SK-N-SH treated with all-trans-retinoic acid at 6 μM for 48 hours (cell line): ENCODE data around the gene PDCD5.
A peak's percentile ranks its signal among the peaks of the same experiment; 100 is the strongest.

ENCODE experiments used
- ATAC-seq: fragments of 200-7000 bp; cut with Tn5 transposase; 3 replicates; pipeline ENCODE4 v1.9.1; 2020; ENCODE audit warnings: mild to moderate bottlenecking, moderate library complexity
- ARNTL ChIP-seq: fragments of 450-650 bp; formaldehyde crosslinking; IDR thresholded peaks from 2 replicates; pipeline ENCODE4 v1.5.0; 2020; ENCODE audit warnings: low read depth, mild to moderate bottlenecking, moderate library complexity, borderline replicate concordance
- BACH2 ChIP-seq: fragments of 250-450 bp; sonication (Bioruptor Pico); IDR thresholded peaks from 2 replicates; pipeline ENCODE4 v1.9.0; 2021; ENCODE audit warnings: mild to moderate bottlenecking, borderline replicate concordance
- CSDC2 ChIP-seq: fragments of 250-450 bp; sonication (Bioruptor Pico); IDR thresholded peaks from 2 replicates; pipeline ENCODE4 v1.5.0; 2020; ENCODE audit warnings: mild to moderate bottlenecking, moderate library complexity
- ESRRG ChIP-seq: fragments of 250-450 bp; sonication (Bioruptor Pico); IDR thresholded peaks from 2 replicates; pipeline ENCODE4 v1.6.1; 2021; ENCODE audit warnings: mild to moderate bottlenecking
- GLIS3 ChIP-seq: fragments of 250-450 bp; sonication (Bioruptor Pico); IDR thresholded peaks from 2 replicates; pipeline ENCODE4 v1.5.0; 2020; ENCODE audit warnings: mild to moderate bottlenecking, moderate library complexity
- ISL1 ChIP-seq: fragments of 250-450 bp; sonication (Bioruptor Pico); IDR thresholded peaks from 2 replicates; pipeline ENCODE4 v2.1.2; 2022; ENCODE audit warnings: mild to moderate bottlenecking, moderate library complexity
- OSR1 ChIP-seq: fragments of 250-450 bp; sonication (Bioruptor Pico); IDR thresholded peaks from 2 replicates; pipeline ENCODE4 v1.8.0; 2022; ENCODE audit warnings: moderate library complexity, mild to moderate bottlenecking, inconsistent platforms
- PATZ1 ChIP-seq: fragments of 250-450 bp; sonication (Bioruptor Pico); IDR thresholded peaks from 2 replicates; pipeline ENCODE4 v1.8.0; 2020; ENCODE audit warnings: mild to moderate bottlenecking, moderate library complexity, borderline replicate concordance
- POU6F1 ChIP-seq: fragments of 250-450 bp; sonication (Bioruptor Pico); IDR thresholded peaks from 2 replicates; pipeline ENCODE4 v1.8.0; 2021; ENCODE audit warnings: low read depth, mild to moderate bottlenecking, moderate library complexity, borderline replicate concordance
- RARB ChIP-seq: fragments of 250-450 bp; sonication (Bioruptor Pico); IDR thresholded peaks from 2 replicates; pipeline ENCODE4 v1.8.0; 2021; ENCODE audit warnings: mild to moderate bottlenecking, moderate library complexity
- SNAI2 ChIP-seq: fragments of 250-450 bp; sonication (Bioruptor Pico); IDR thresholded peaks from 2 replicates; pipeline ENCODE4 v1.5.0; 2020; ENCODE audit warnings: mild to moderate bottlenecking, moderate library complexity
- TCF4 ChIP-seq: fragments of 250-450 bp; sonication (Bioruptor Pico); IDR thresholded peaks from 2 replicates; pipeline ENCODE4 v1.8.0; 2021; ENCODE audit warnings: mild to moderate bottlenecking, moderate library complexity, borderline replicate concordance
- ZC3H10 ChIP-seq: fragments of 250-450 bp; sonication (Bioruptor Pico); IDR thresholded peaks from 2 replicates; pipeline ENCODE4 v1.5.1; 2021; ENCODE audit warnings: mild to moderate bottlenecking, moderate library complexity
- ZFP3 ChIP-seq: fragments of 250-450 bp; sonication (Bioruptor Pico); IDR thresholded peaks from 2 replicates; pipeline ENCODE4 v1.5.0; 2020; ENCODE audit warnings: mild to moderate bottlenecking, moderate library complexity
- ZFP30 ChIP-seq: fragments of 450-650 bp; formaldehyde crosslinking; IDR thresholded peaks from 2 replicates; pipeline ENCODE4 v1.5.0; 2022; ENCODE audit warnings: mild to moderate bottlenecking, moderate library complexity
- ZNF70 ChIP-seq: fragments of 450-650 bp; formaldehyde crosslinking; IDR thresholded peaks from 2 replicates; pipeline ENCODE4 v1.5.0; 2020; ENCODE audit warnings: mild to moderate bottlenecking, moderate library complexity
- ZNF8 ChIP-seq: fragments of 450-650 bp; formaldehyde crosslinking; IDR thresholded peaks from 2 replicates; pipeline ENCODE4 v1.5.0; 2020; ENCODE audit warnings: mild to moderate bottlenecking, moderate library complexity
- TF ChIP-seq, protein P1 (sequence below): fragments of 250-450 bp; sonication (Bioruptor Pico); IDR thresholded peaks from 2 replicates; pipeline ENCODE4 v1.5.0; 2020; ENCODE audit warnings: mild to moderate bottlenecking, moderate library complexity
- TF ChIP-seq, protein P2 (sequence below): fragments of 250-450 bp; sonication (Bioruptor Pico); IDR thresholded peaks from 2 replicates; pipeline ENCODE4 v1.5.1; 2020; ENCODE audit warnings: low read depth, mild to moderate bottlenecking, moderate library complexity

The PDCD5 gene

DNA sequence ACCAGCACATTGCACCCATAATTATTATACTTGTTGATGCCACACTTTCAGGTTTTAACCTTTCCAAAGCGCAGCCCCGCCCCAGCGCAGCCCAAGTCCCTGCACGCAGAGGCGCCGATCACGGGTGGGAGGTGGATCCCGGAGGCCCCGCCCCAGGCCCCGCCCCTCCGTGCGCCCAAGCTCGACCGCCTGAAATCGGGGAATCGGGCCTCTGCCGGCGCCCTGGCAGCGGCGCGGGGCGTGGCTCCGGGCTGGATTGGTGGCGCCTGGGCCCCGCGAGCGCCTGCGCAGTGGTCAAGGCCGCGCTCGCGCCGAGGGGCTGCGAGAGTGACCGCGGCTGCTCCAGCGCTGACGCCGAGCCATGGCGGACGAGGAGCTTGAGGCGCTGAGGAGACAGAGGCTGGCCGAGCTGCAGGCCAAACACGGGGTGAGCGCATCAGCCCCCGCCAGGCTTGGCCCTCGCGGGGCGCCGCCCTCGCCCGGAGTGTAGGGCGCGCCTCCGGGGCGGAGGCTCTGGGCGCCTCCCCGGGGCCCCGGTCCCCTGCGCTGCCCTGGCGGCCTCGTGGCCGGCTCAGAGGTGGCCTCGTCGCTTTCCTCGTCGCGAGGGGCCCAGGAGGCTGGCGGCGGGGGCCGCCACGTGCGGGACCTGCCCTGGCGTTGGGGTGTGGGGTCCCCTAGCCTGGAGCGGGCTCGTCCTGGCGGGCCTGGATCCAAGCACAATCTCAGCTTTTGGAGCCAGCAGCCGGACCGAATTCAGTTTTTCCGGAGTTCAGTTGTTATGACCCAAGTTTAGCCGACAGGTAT is at the start of gene PDCD5:
PDCD5 (plus strand) TSS at position 290 of the 804 bp plus-strand sequence; CDS start at position 362, 72 bp downstream.
- ATAC-seq, result peak; percentile 97
- TF ChIP-seq ESRRG (CRISPR knock-in tag), result no peak
- TF ChIP-seq TCF4 (CRISPR knock-in tag), result no peak
- TF ChIP-seq ZNF8, result no peak
- TF ChIP-seq CSDC2, result no peak
- TF ChIP-seq, protein P1, sequence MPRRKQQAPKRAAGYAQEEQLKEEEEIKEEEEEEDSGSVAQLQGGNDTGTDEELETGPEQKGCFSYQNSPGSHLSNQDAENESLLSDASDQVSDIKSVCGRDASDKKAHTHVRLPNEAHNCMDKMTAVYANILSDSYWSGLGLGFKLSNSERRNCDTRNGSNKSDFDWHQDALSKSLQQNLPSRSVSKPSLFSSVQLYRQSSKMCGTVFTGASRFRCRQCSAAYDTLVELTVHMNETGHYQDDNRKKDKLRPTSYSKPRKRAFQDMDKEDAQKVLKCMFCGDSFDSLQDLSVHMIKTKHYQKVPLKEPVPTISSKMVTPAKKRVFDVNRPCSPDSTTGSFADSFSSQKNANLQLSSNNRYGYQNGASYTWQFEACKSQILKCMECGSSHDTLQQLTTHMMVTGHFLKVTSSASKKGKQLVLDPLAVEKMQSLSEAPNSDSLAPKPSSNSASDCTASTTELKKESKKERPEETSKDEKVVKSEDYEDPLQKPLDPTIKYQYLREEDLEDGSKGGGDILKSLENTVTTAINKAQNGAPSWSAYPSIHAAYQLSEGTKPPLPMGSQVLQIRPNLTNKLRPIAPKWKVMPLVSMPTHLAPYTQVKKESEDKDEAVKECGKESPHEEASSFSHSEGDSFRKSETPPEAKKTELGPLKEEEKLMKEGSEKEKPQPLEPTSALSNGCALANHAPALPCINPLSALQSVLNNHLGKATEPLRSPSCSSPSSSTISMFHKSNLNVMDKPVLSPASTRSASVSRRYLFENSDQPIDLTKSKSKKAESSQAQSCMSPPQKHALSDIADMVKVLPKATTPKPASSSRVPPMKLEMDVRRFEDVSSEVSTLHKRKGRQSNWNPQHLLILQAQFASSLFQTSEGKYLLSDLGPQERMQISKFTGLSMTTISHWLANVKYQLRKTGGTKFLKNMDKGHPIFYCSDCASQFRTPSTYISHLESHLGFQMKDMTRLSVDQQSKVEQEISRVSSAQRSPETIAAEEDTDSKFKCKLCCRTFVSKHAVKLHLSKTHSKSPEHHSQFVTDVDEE (CRISPR knock-in tag), result no peak
- TF ChIP-seq GLIS3 (CRISPR knock-in tag), result no peak
- no peak for TF ChIP-seq RARB (CRISPR knock-in tag)

DNA sequence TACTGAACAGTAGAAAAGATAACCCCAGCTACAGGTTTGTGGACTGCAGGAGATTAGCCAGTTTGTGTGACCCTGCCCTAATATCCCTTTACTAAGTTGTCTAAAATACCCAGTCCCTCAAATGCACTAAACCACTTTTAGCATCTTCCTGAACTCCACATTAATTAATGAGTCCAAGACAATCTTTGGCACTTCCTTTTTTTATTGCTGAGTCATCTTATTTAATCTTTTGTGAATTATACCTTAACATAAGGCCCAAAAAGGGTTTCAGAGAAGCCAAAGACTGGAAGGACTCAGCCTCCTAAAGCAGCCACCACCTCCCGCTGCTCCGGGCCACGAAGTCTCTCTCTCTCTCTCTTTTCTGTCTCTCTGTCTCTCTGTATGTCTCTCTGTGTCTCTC is 48.8 kb upstream of the PDCD5 start:
- TF ChIP-seq GLIS3 (CRISPR knock-in tag), result no peak
- TF ChIP-seq, all 23 proteins: peak for 0
- ATAC-seq, result no peak

- ATAC-seq, result no peak
- TF ChIP-seq POU6F1, result no peak
- TF ChIP-seq ZFP30, result no peak
- TF ChIP-seq, protein P2, sequence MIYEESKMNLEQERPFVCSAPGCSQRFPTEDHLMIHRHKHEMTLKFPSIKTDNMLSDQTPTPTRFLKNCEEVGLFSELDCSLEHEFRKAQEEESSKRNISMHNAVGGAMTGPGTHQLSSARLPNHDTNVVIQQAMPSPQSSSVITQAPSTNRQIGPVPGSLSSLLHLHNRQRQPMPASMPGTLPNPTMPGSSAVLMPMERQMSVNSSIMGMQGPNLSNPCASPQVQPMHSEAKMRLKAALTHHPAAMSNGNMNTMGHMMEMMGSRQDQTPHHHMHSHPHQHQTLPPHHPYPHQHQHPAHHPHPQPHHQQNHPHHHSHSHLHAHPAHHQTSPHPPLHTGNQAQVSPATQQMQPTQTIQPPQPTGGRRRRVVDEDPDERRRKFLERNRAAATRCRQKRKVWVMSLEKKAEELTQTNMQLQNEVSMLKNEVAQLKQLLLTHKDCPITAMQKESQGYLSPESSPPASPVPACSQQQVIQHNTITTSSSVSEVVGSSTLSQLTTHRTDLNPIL (CRISPR knock-in tag), result no peak
- TF ChIP-seq PATZ1 (CRISPR knock-in tag), result no peak
- TF ChIP-seq ESRRG (CRISPR knock-in tag), result no peak
- no peak for TF ChIP-seq ZC3H10 (CRISPR knock-in tag)
- TF ChIP-seq TCF4 (CRISPR knock-in tag), result no peak
These were observed 43.4 kb upstream of the PDCD5 start for GRCh38 chr19:32537580-32537979.

DNA sequence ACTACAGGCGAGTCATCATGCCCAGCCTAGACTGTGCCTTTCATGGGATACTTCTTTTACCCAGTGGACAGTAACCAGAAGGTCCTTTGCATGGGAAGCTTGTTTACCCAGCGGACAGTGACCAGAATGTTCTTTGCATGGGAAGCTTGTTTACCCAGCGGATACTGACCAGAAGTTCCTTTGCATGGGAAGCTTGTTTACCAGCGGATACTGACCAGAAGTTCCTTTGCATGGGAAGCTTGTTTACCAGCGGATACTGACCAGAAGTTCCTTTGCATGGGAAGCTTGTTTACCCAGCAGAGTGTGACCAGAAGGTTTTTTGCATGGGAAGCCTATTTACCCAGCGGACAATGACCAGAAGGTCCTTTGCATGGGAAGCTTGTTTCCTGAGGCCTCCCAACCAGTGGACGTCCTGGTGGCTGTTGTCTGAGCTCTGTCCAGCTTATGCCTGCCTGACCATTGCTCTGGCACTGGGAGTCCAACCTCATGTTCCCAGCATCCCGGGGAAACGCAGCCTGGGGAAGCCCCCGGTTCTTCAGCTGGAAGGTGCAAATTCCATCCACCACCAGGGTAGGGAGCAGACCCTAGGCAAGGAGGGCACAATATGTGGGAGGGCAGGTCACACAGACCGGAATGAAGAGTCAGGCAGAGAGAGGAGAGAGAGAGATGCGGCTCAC is 41.6 kb upstream of the PDCD5 start:
- TF ChIP-seq ZFP3 (no peak), CSDC2 (no peak), OSR1 (CRISPR knock-in tag) (no peak), RARB (CRISPR knock-in tag) (no peak), ZC3H10 (CRISPR knock-in tag) (no peak), ZNF70 (no peak), ARNTL (CRISPR knock-in tag) (no peak), GLIS3 (CRISPR knock-in tag) (no peak), POU6F1 (no peak), ISL1 (CRISPR knock-in tag) (no peak), TCF4 (CRISPR knock-in tag) (no peak), SNAI2 (CRISPR knock-in tag) (no peak), BACH2 (CRISPR knock-in tag) (no peak), ZNF8 (no peak)
- TF ChIP-seq, protein P2 (CRISPR knock-in tag), result no peak
- ATAC-seq, result no peak
